Measurements from ENCODE around the gene ZBTB7C.

DNA sequence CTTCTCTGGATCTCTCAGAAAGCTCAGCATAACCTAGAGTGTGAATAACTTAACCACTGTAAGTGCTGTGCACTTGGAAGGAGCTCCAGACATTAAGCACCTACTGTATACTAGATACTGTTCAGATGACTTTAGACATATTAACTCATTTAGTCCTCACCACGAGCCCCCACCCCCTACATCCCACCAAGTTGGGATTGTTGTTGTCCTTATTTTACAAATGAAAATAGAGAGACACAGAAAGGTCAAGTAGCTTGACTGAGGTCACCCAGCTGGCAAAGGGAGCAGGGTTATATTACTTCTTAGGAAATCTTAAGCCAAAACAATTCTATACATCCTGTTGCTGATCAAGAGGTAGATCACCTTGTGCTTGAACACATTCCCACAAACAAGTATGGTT is 244.5 kb downstream of the ZBTB7C start:
- TF ChIP-seq YY1 (IDR thresholded peaks at IDR 0.05; ENCODE audit: insufficient read depth, insufficient read length) (no peak), ZNF274 (IDR thresholded peaks at IDR 0.05; ENCODE audit: low read depth, low read length) (no peak)

Data from NT2/D1 (cell line).